Esophagus muscularis mucosa (tissue), 3 donors: Measurements from ENCODE around the gene LCOR.

Experiments used
- CTCF ChIP-seq, 3 experiments: fragments of 200-600 bp in 2 of 3; fragments of 450-650 bp in 1 of 3; sonication (generic) in 2 of 3; IDR thresholded peaks; one replicate each; pipeline ENCODE4 v1.5.1; 2017 to 2019; ENCODE audit warnings: antibody characterized with exemption in 3 of 3, mild to moderate bottlenecking in 2 of 3, moderate library complexity in 1 of 3
- EP300 ChIP-seq: sonication (generic); formaldehyde crosslinking; IDR thresholded peaks from one replicate; pipeline ENCODE4 v1.6.1; 2017; ENCODE audit warnings: antibody characterized with exemption

- no peak for TF ChIP-seq CTCF (IDR thresholded peaks at IDR 0.05)
- no peak for TF ChIP-seq EP300
These were observed 136.8 kb downstream of the LCOR start for GRCh38 chr10:96968682-96969423.
